Measurements from ENCODE around the gene ADAMTS6.
"Not testable (repeated sequence)": the region's sequence is repeated elsewhere in the genome, so short reads cannot be mapped to it uniquely, and the experiment has no call there.

Gene ADAMTS6

GRCh38 chr5:65364907-65365306 is 116.8 kb downstream of the ADAMTS6 start:
- FAIRE-seq, result no peak

- FAIRE-seq, result no peak
These were observed 118.2 kb downstream of the ADAMTS6 start for GRCh38 chr5:65363499-65363898.

GRCh38 chr5:65359981-65360380 is 121.7 kb downstream of the ADAMTS6 start:
- FAIRE-seq, result no peak

- no peak for FAIRE-seq
These were observed 122.2 kb downstream of the ADAMTS6 start for GRCh38 chr5:65359569-65359968.

- no peak for FAIRE-seq
These were observed 125.4 kb downstream of the ADAMTS6 start for GRCh38 chr5:65356274-65356673.

GRCh38 chr5:65355301-65355700 is 126.4 kb downstream of the ADAMTS6 start:
- FAIRE-seq, result no peak

GRCh38 chr5:65341835-65342234 is 139.9 kb downstream of the ADAMTS6 start:
- no peak for FAIRE-seq

- FAIRE-seq, result no peak
These were observed 143.0 kb downstream of the ADAMTS6 start for GRCh38 chr5:65338606-65339151.

- FAIRE-seq, result no peak
These were observed 147.6 kb downstream of the ADAMTS6 start for GRCh38 chr5:65334077-65334476.

GRCh38 chr5:65332591-65332990 is 149.1 kb downstream of the ADAMTS6 start:
- FAIRE-seq, result no peak

- no peak for FAIRE-seq
These were observed 152.5 kb downstream of the ADAMTS6 start for GRCh38 chr5:65329266-65329665.

GRCh38 chr5:65327582-65327981 is 154.1 kb downstream of the ADAMTS6 start:
- FAIRE-seq, result no peak

- no peak for FAIRE-seq
These were observed 154.8 kb downstream of the ADAMTS6 start for GRCh38 chr5:65326922-65327321.

GRCh38 chr5:65324226-65324625 is 157.5 kb downstream of the ADAMTS6 start:
- no peak for FAIRE-seq

GRCh38 chr5:65320704-65321103 is 161.0 kb downstream of the ADAMTS6 start:
- not testable (repeated sequence) for FAIRE-seq

- no peak for FAIRE-seq
These were observed 161.5 kb downstream of the ADAMTS6 start for GRCh38 chr5:65320250-65320649.

- FAIRE-seq, result no peak
These were observed 173.8 kb downstream of the ADAMTS6 start for GRCh38 chr5:65307931-65308330.

GRCh38 chr5:65307088-65307487 is 174.6 kb downstream of the ADAMTS6 start:
- FAIRE-seq, result no peak

- no peak for FAIRE-seq
These were observed 175.8 kb downstream of the ADAMTS6 start for GRCh38 chr5:65305913-65306312.

GRCh38 chr5:65299861-65300260 is 181.9 kb downstream of the ADAMTS6 start:
- FAIRE-seq, result no peak

- no peak for FAIRE-seq
These were observed 185.7 kb downstream of the ADAMTS6 start for GRCh38 chr5:65296067-65296466.

- FAIRE-seq, result no peak
These were observed 189.5 kb downstream of the ADAMTS6 start for GRCh38 chr5:65292196-65292595.

- FAIRE-seq, result no peak
These were observed 191.0 kb downstream of the ADAMTS6 start for GRCh38 chr5:65290677-65291076.

GRCh38 chr5:65288657-65289056 is 193.1 kb downstream of the ADAMTS6 start:
- no peak for FAIRE-seq

- FAIRE-seq, result no peak
These were observed 202.1 kb downstream of the ADAMTS6 start for GRCh38 chr5:65279603-65280002.

Measured in endometrium (tissue), 2 donors.